Measurements from ENCODE around the gene DRD3. TPM values are rescaled to one million over a fixed set of nuclear protein-coding genes. Genes with fewer than 3 reads are reported as not detected.

Gene DRD3
- total and polyA plus RNA-seq, 2 donors (not counting 1 experiment from before 2014, with no cell fraction given): not detected

- Histone ChIP-seq H3K4me3 (replicated peaks in 1 of 4; ENCODE audit: control extremely low read depth in 1 of 4, insufficient read depth in 1 of 4, low read depth in 3 of 4, low read length in 4 of 4) (no peak overlapping the region), H4K20me1 (ENCODE audit: control insufficient read depth, extremely low read depth, insufficient read depth, low read length) (no peaks in the 10 kb centered on the region), H3K79me2 (ENCODE audit: control insufficient read depth, insufficient read depth, low read length) (no peaks in the 10 kb centered on the region), H3K9me3 (ENCODE audit: control insufficient read depth, insufficient read depth, low read depth, low read length) (no peaks in the 10 kb centered on the region), H3K27ac (ENCODE audit: insufficient read depth, low read length) (no peak overlapping the region), H3K4me2 (ENCODE audit: extremely low read depth, insufficient read depth, low read length) (no peak overlapping the region), H3K36me3 (ENCODE audit: control insufficient read depth, insufficient read depth, low read length) (no peaks in the 10 kb centered on the region), H3K4me1 (ENCODE audit: control insufficient read depth, extremely low read depth, insufficient read depth, low read length) (no peaks in the 10 kb centered on the region), H3K9ac (ENCODE audit: insufficient read depth, low read length) (no peak overlapping the region), H3K27me3 (ENCODE audit: control insufficient read depth, insufficient read depth, low read length) (no peaks in the 10 kb centered on the region), H2AFZ (ENCODE audit: low read length) (no peak overlapping the region)
- no peak for DNase-seq (ENCODE audit: low read depth in 2 of 2)
- TF ChIP-seq CTCF (conservative IDR thresholded peaks at IDR 0.05 in 1 of 2, IDR thresholded peaks at IDR 0.05 in 1 of 2; ENCODE audit: low read depth in 1 of 2, low read length in 2 of 2) (no peak), EZH2 (IDR thresholded peaks at IDR 0.05; ENCODE audit: low read length, missing control alignments) (no peak)
Measured at GRCh38 chr3:114175204-114175987, 3.5 kb downstream of the DRD3 start.

- Histone ChIP-seq H4K20me1 (ENCODE audit: control insufficient read depth, extremely low read depth, insufficient read depth, low read length) (no peaks in the 10 kb centered on the region), H3K4me1 (ENCODE audit: control insufficient read depth, extremely low read depth, insufficient read depth, low read length) (no peaks in the 10 kb centered on the region), H3K36me3 (ENCODE audit: control insufficient read depth, insufficient read depth, low read length) (no peaks in the 10 kb centered on the region), H2AFZ (ENCODE audit: low read length) (no peak overlapping the region), H3K27ac (ENCODE audit: insufficient read depth, low read length) (no peak overlapping the region), H3K27me3 (ENCODE audit: control insufficient read depth, insufficient read depth, low read length) (peaks cover 6% of the 10 kb centered on the region), H3K9me3 (ENCODE audit: control insufficient read depth, insufficient read depth, low read depth, low read length) (no peaks in the 10 kb centered on the region), H3K4me3 (replicated peaks in 1 of 4; ENCODE audit: control extremely low read depth in 1 of 4, insufficient read depth in 1 of 4, low read depth in 3 of 4, low read length in 4 of 4) (no peak overlapping the region), H3K79me2 (ENCODE audit: control insufficient read depth, insufficient read depth, low read length) (no peaks in the 10 kb centered on the region), H3K9ac (ENCODE audit: insufficient read depth, low read length) (no peak overlapping the region), H3K4me2 (ENCODE audit: extremely low read depth, insufficient read depth, low read length) (no peak overlapping the region)
- TF ChIP-seq EZH2 (IDR thresholded peaks at IDR 0.05; ENCODE audit: low read length, missing control alignments) (no peak), CTCF (conservative IDR thresholded peaks at IDR 0.05 in 1 of 2, IDR thresholded peaks at IDR 0.05 in 1 of 2; ENCODE audit: low read depth in 1 of 2, low read length in 2 of 2) (no peak)
- no peak for DNase-seq (ENCODE audit: low read depth in 2 of 2)
Measured at GRCh38 chr3:114171677-114172076, 7.2 kb downstream of the DRD3 start.

- no peaks in the 10 kb centered on the region for H4K20me1 ChIP-seq (ENCODE audit: control insufficient read depth, extremely low read depth, insufficient read depth, low read length)
- DNase-seq (ENCODE audit: low read depth in 2 of 2): no peak
- no peak overlapping the region for H3K4me2 ChIP-seq (ENCODE audit: extremely low read depth, insufficient read depth, low read length)
- H3K4me3 ChIP-seq (replicated peaks in 1 of 4; ENCODE audit: control extremely low read depth in 1 of 4, insufficient read depth in 1 of 4, low read depth in 3 of 4, low read length in 4 of 4): no peak overlapping the region
- no peaks in the 10 kb centered on the region for H3K9me3 ChIP-seq (ENCODE audit: control insufficient read depth, insufficient read depth, low read depth, low read length)
- H3K4me1 ChIP-seq (ENCODE audit: control insufficient read depth, extremely low read depth, insufficient read depth, low read length): no peaks in the 10 kb centered on the region
- peaks cover 6% of the 10 kb centered on the region for H3K27me3 ChIP-seq (ENCODE audit: control insufficient read depth, insufficient read depth, low read length)
- H3K79me2 ChIP-seq (ENCODE audit: control insufficient read depth, insufficient read depth, low read length): no peaks in the 10 kb centered on the region
- TF ChIP-seq CTCF (conservative IDR thresholded peaks at IDR 0.05 in 1 of 2, IDR thresholded peaks at IDR 0.05 in 1 of 2; ENCODE audit: low read depth in 1 of 2, low read length in 2 of 2) (no peak), EZH2 (IDR thresholded peaks at IDR 0.05; ENCODE audit: low read length, missing control alignments) (no peak)
- no peak overlapping the region for H2AFZ ChIP-seq (ENCODE audit: low read length)
- H3K27ac ChIP-seq (ENCODE audit: insufficient read depth, low read length): no peak overlapping the region
- no peaks in the 10 kb centered on the region for H3K36me3 ChIP-seq (ENCODE audit: control insufficient read depth, insufficient read depth, low read length)
- H3K9ac ChIP-seq (ENCODE audit: insufficient read depth, low read length): no peak overlapping the region
Measured at GRCh38 chr3:114168150-114168549, 10.7 kb downstream of the DRD3 start.
